Spleen (tissue), 11 donors: Measurements from ENCODE around the gene PNPLA8. TPM values are rescaled to one million over a fixed set of nuclear protein-coding genes. Genes with fewer than 3 reads are reported as not detected.

Experiments
- DNase-seq: peaks from one replicate; pipeline ENCODE4 v3.0.0-alpha.2; 2020
- H3K27ac ChIP-seq, 8 donors: fragments of 200-600 bp; sonication (generic) in 7 of 8; 1 replicate in 4 of 8; 2 replicates in 4 of 8; pipeline versions ENCODE4 v1.5.0 to v1.8.0; 2016 to 2021; ENCODE audit warnings: inconsistent platforms in 4 of 8, mild to moderate bottlenecking in 4 of 8, moderate library complexity in 1 of 8
- H3K27me3 ChIP-seq, 7 donors: fragments of 200-600 bp; sonication (generic) in 6 of 7; replicated peaks in 1 of 7; 1 replicate in 4 of 7; 2 replicates in 3 of 7; pipeline versions ENCODE4 v1.5.0 to v1.8.0; 2016 to 2021; ENCODE audit warnings: inconsistent platforms in 3 of 7, mild to moderate bottlenecking in 1 of 7
- H3K36me3 ChIP-seq, 6 donors: fragments of 200-600 bp; sonication (generic) in 5 of 6; 1 replicate in 4 of 6; 2 replicates in 2 of 6; pipeline versions ENCODE4 v1.5.0 to v1.8.0; 2016 to 2021; ENCODE audit warnings: inconsistent platforms in 2 of 6
- H3K4me1 ChIP-seq, 6 donors: fragments of 200-600 bp; sonication (generic) in 5 of 6; 1 replicate in 3 of 6; 2 replicates in 3 of 6; pipeline versions ENCODE4 v1.5.0 to v1.8.0; 2016 to 2021; ENCODE audit warnings: inconsistent platforms in 3 of 6
- H3K4me3 ChIP-seq, 8 donors: fragments of 200-600 bp; sonication (generic) in 7 of 8; 1 replicate in 4 of 8; 2 replicates in 4 of 8; pipeline versions ENCODE4 v1.5.0 to v1.8.0; 2016 to 2021; ENCODE audit warnings: inconsistent platforms in 4 of 8, mild to moderate bottlenecking in 4 of 8, moderate library complexity in 2 of 8
- H3K9me3 ChIP-seq, 8 donors: fragments of 200-600 bp; sonication (generic) in 7 of 8; 1 replicate in 4 of 8; 2 replicates in 4 of 8; pipeline versions ENCODE4 v1.5.0 to v1.8.0; 2016 to 2021; ENCODE audit warnings: inconsistent platforms in 4 of 8
- POLR2A ChIP-seq, 3 donors: fragments of 450-650 bp; IDR thresholded peaks; one replicate each; pipeline ENCODE4 v1.5.1; 2017; ENCODE audit warnings: antibody characterized with exemption in 3 of 3, mild to moderate bottlenecking in 1 of 3
- POLR2AphosphoS5 ChIP-seq, 3 donors: sonication (generic); formaldehyde crosslinking; IDR thresholded peaks; one replicate each; pipeline ENCODE4 v1.5.1; 2017; ENCODE audit warnings: antibody characterized with exemption in 3 of 3
- WGBS, 5 donors: extraction: QIAGEN DNeasy Blood & Tissue Kit in 3 of 5; methylation state at CpG; one replicate each; pipeline versions ENCODE4 v1.1.5 to v1.1.7; 2013 to 2018; 5-methylcytosine and 5-hydroxymethylcytosine counted together
- intact Hi-C: fragments of 100-400 bp; cut with DNase I; formaldehyde crosslinking; loops from one replicate; pipeline ENCODE4 v1.15.0; 2023; ENCODE audit warnings: low total_unique reads
- polyA plus RNA-seq, 3 donors: library from polyadenylated mRNA; stranded (reverse); fragments of 200-250 nt; gene quantifications; one replicate each; pipeline ENCODE4 v1.2.1, GENCODE V29; 2013
- total RNA-seq, 7 donors: library from RNA; depleted of rRNA in 3 of 7; stranded (reverse); fragments of >200 nt in 3 of 7; fragmentation: NEBNext Ultra II Directional in 4 of 7; extraction: Animal tissue kit (Norgen Biotek cat#: 25700) in 4 of 7; gene quantifications; one replicate each; pipeline versions ENCODE4 v1.1.0 to v1.2.1, GENCODE V29; 2016 to 2021
- TF ChIP-seq, protein P1 (sequence below), 11 experiments: fragments of 200-600 bp in 7 of 11; fragments of 450-650 bp in 4 of 11; sonication (generic) in 4 of 11; IDR thresholded peaks in 8 of 11; conservative IDR thresholded peaks in 3 of 11; 1 replicate in 7 of 11; 2 replicates in 4 of 11; pipeline versions ENCODE4 v1.4.0 to v1.8.0; 2016 to 2021; ENCODE audit warnings: antibody characterized with exemption in 11 of 11, inconsistent platforms in 4 of 11, mild to moderate bottlenecking in 1 of 11
- donor health status: healthy with polysubstance abuse.
- donor health status: DM: no; HTN: no; CAD: no; lungs with moderate emphysema.
- donor health status: DM: no; HTN: no; CAD: no.
- donor health status: Bipolar disorder and iron deficiency.
- donor health status: healthy.
- donor health status: DM: no; HTN: no; CAD: no.
- donor health status: DM: yes; HTN: yes; CAD: no.

Gene PNPLA8
- total and polyA plus RNA-seq, 10 donors, result 11.9 to 35.7 (median 29.5) TPM

GRCh38 chr7:108423089-108423989, 102.6 kb downstream of the PNPLA8 start:
- intact Hi-C loops, result no loop called here
- no peaks in the 10 kb centered on the region for H3K9me3 ChIP-seq
- 68 to 78% (median 71%) methylated on average over 5 of the region's 5 CpGs for WGBS, 5 donors
- H3K4me3 ChIP-seq, result no peak overlapping the region
- H3K4me1 ChIP-seq, result peaks cover 0 to 4% (median 0%) of the 10 kb centered on the region in 6 donors
- no peak for TF ChIP-seq POLR2A (IDR thresholded peaks at IDR 0.05)
- TF ChIP-seq, protein P1, sequence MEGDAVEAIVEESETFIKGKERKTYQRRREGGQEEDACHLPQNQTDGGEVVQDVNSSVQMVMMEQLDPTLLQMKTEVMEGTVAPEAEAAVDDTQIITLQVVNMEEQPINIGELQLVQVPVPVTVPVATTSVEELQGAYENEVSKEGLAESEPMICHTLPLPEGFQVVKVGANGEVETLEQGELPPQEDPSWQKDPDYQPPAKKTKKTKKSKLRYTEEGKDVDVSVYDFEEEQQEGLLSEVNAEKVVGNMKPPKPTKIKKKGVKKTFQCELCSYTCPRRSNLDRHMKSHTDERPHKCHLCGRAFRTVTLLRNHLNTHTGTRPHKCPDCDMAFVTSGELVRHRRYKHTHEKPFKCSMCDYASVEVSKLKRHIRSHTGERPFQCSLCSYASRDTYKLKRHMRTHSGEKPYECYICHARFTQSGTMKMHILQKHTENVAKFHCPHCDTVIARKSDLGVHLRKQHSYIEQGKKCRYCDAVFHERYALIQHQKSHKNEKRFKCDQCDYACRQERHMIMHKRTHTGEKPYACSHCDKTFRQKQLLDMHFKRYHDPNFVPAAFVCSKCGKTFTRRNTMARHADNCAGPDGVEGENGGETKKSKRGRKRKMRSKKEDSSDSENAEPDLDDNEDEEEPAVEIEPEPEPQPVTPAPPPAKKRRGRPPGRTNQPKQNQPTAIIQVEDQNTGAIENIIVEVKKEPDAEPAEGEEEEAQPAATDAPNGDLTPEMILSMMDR (IDR thresholded peaks at IDR 0.05 in 8 of 11, conservative IDR thresholded peaks at IDR 0.05 in 3 of 11), result no peak
- no peak overlapping the region for H3K27ac ChIP-seq
- DNase-seq, result no peak
- no peaks in the 10 kb centered on the region for H3K36me3 ChIP-seq
- peaks cover 0 to 32% (median 0%) of the 10 kb centered on the region in 7 donors for H3K27me3 ChIP-seq

DNA sequence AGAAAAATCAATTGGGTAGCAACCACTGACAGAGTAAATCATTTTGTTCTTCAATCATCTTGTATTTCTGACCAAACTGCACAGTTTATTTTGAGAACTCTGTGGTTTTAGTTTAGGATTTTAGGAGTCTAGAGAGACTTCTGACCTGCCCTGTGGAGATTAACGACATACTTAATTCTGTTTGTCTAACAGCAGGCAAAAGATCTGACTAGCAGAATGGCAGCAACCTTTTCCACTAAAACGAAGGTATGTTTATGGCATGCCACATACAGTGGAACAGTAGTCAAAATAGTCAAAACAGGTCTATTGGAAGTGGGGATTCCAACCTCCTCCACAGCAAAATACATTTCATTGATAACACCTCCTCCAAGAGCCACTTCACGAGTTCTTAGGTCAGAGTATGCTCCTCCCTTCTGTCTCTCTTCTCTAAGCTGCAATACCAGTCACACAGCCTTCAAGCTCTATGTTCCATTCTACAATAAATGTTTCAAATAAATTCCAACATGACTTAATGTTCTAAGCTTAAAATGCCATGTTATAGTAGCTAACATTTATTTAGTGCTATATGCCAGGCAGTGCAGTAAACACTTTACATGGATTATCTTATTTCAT, 104.1 kb downstream of the PNPLA8 start:
- no peaks in the 10 kb centered on the region for H3K9me3 ChIP-seq
- WGBS, 5 donors, result 27 to 39% (median 31%) methylated on average over 3 of the region's 3 CpGs
- H3K4me1 ChIP-seq, result peaks cover 0 to 6% (median 2%) of the 10 kb centered on the region in 6 donors
- H3K27me3 ChIP-seq, result peaks cover 0 to 38% (median 0%) of the 10 kb centered on the region in 7 donors
- intact Hi-C loops, result no loop called here
- no peaks in the 10 kb centered on the region for H3K36me3 ChIP-seq
- TF ChIP-seq POLR2AphosphoS5 (IDR thresholded peaks at IDR 0.05) (no peak), POLR2A (IDR thresholded peaks at IDR 0.05) (no peak)
- TF ChIP-seq, protein P1 (IDR thresholded peaks at IDR 0.05 in 8 of 11, conservative IDR thresholded peaks at IDR 0.05 in 3 of 11), result no peak
- no peak for DNase-seq
- H3K27ac ChIP-seq, result no peak overlapping the region
- H3K4me3 ChIP-seq, result no peak overlapping the region

Other genes starting within 250 kb of the PNPLA8 start
- 10 to 100 TPM in 6 of 7 donors, 1 to 10 TPM in 1; 4.1 to 88.5 (median 30.2) TPM for gene NRCAM, start 69.7 kb downstream of the PNPLA8 start, total RNA-seq
- gene NRCAM, start 69.7 kb downstream of the PNPLA8 start, polyA plus RNA-seq, result 1 to 10 TPM; 5.4 to 8.7 (median 8.6) TPM
- gene THAP5, start 43.6 kb upstream of the PNPLA8 start, total RNA-seq, result 10 to 100 TPM; 25.3 to 44.1 (median 32.8) TPM
- 10 to 100 TPM in 1 of 3 donors, 1 to 10 TPM in 2; 8.8 to 13.4 (median 8.9) TPM for gene THAP5, start 43.6 kb upstream of the PNPLA8 start, polyA plus RNA-seq
- 10 to 100 TPM; 14.1 to 79.2 (median 24.1) TPM for gene DNAJB9, start 43.7 kb upstream of the PNPLA8 start, total RNA-seq
- 1 to 10 TPM; 5.0 to 8.2 (median 7.5) TPM for gene DNAJB9, start 43.7 kb upstream of the PNPLA8 start, polyA plus RNA-seq